KMS-11 (cell line): ENCODE data around the gene PMVK.
A peak's percentile ranks its signal among the peaks of the same experiment; 100 is the strongest.

ENCODE experiments used
- H2AFZ ChIP-seq: fragments of 200-600 bp; sonication (generic); 2 replicates; pipeline ENCODE4 v1.6.1; 2016; ENCODE audit warnings: antibody characterized with exemption, mixed run types, low read depth
- H3K27ac ChIP-seq: fragments of 200-600 bp; sonication (generic); 2 replicates; pipeline ENCODE4 v1.6.1; 2016; ENCODE audit warnings: mild to moderate bottlenecking, mixed run types
- H3K27me3 ChIP-seq: fragments of 200-600 bp; sonication (generic); 2 replicates; pipeline ENCODE4 v1.6.1; 2017; ENCODE audit warnings: mild to moderate bottlenecking, low read depth, mixed run types, moderate library complexity; ENCODE audit not compliant: insufficient read depth
- H3K36me3 ChIP-seq: fragments of 200-600 bp; sonication (generic); 2 replicates; pipeline ENCODE4 v1.6.1; 2017; ENCODE audit warnings: mild to moderate bottlenecking, mixed run types; ENCODE audit not compliant: insufficient read depth
- H3K4me1 ChIP-seq: fragments of 200-600 bp; sonication (generic); 2 replicates; pipeline ENCODE4 v1.6.1; 2016; ENCODE audit warnings: mild to moderate bottlenecking, low read depth, mixed run types; ENCODE audit not compliant: poor library complexity, severe bottlenecking
- H3K4me2 ChIP-seq: fragments of 200-600 bp; sonication (generic); 2 replicates; pipeline ENCODE4 v1.7.0; 2016; ENCODE audit warnings: mild to moderate bottlenecking, mixed run types
- H3K4me3 ChIP-seq: fragments of 200-600 bp; sonication (generic); IDR thresholded peaks from 2 replicates; pipeline ENCODE4 v1.6.1; 2017; ENCODE audit warnings: low read depth, low read length, mixed read lengths; ENCODE audit not compliant: insufficient read depth
- H3K79me2 ChIP-seq: fragments of 200-600 bp; sonication (generic); 2 replicates; pipeline ENCODE4 v1.6.1; 2016; ENCODE audit warnings: low read depth, mixed run types; ENCODE audit not compliant: insufficient read depth
- H3K9ac ChIP-seq: fragments of 200-600 bp; sonication (generic); 2 replicates; pipeline ENCODE4 v1.6.1; 2016; ENCODE audit warnings: mild to moderate bottlenecking, mixed run types
- H4K20me1 ChIP-seq: fragments of 200-600 bp; sonication (generic); 2 replicates; pipeline ENCODE4 v1.6.1; 2016; ENCODE audit warnings: mild to moderate bottlenecking, mixed run types; ENCODE audit not compliant: insufficient read depth
- CTCF ChIP-seq: fragments of 200-600 bp; sonication (generic); conservative IDR thresholded peaks from 2 replicates; pipeline ENCODE4 v1.6.1; 2017; ENCODE audit warnings: low read depth, mild to moderate bottlenecking, antibody characterized with exemption, low read length, moderate library complexity, mixed read lengths

Gene PMVK

DNA sequence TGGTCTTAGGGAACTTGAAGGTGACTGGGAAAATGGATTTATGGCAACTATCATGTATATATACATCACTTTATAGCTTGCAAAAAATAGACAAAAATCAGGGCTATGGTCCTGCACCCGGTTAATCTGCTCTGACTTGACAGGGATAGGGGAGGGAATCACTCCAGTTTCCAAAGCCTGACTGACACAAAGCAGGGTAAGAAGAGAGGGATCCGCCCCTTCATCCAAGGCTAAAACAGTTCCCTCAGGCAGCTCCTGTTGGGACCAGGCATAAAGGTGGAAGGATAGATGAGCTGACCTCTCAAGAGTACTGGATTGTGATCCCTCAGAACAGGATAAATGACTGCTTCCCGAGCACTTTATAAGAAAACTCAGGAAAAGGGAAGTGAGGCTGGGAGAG lies 18.0 kb upstream of the PMVK start:
- H3K9ac ChIP-seq = peak overlapping the region; percentile 60
- peak overlapping the region; percentile 80 for H3K27ac ChIP-seq
- H3K4me2 ChIP-seq = peak overlapping the region; percentile 62
- H3K27me3 ChIP-seq = no peaks in the 10 kb centered on the region
- H3K4me1 ChIP-seq = peaks cover 62% of the 10 kb centered on the region
- peak overlapping the region; percentile 9; the same call in 1 of the 2 replicates for H2AFZ ChIP-seq
- no peaks in the 10 kb centered on the region for H4K20me1 ChIP-seq
- peaks cover 37% of the 10 kb centered on the region for H3K79me2 ChIP-seq
- H3K36me3 ChIP-seq = no peaks in the 10 kb centered on the region
- TF ChIP-seq CTCF = no peak
- H3K4me3 ChIP-seq = no peak overlapping the region

- H3K9ac ChIP-seq = peak overlapping the region; percentile 60; the same call in 1 of the 2 replicates
- H3K4me2 ChIP-seq = peak overlapping the region; percentile 62
- no peak overlapping the region for H2AFZ ChIP-seq
- H3K27me3 ChIP-seq = no peaks in the 10 kb centered on the region
- H3K27ac ChIP-seq = peak overlapping the region; percentile 80
- peaks cover 32% of the 10 kb centered on the region for H3K79me2 ChIP-seq
- peak overlapping the region; percentile 3 for H3K4me3 ChIP-seq
- H3K36me3 ChIP-seq = no peaks in the 10 kb centered on the region
- peaks cover 69% of the 10 kb centered on the region for H3K4me1 ChIP-seq
- TF ChIP-seq CTCF = no peak
- no peaks in the 10 kb centered on the region for H4K20me1 ChIP-seq
Observed at GRCh38 chr1:154953611-154954038, 17.1 kb upstream of the PMVK start.

- H3K9ac ChIP-seq = no peak overlapping the region
- no peaks in the 10 kb centered on the region for H3K36me3 ChIP-seq
- H3K27me3 ChIP-seq = no peaks in the 10 kb centered on the region
- H3K4me1 ChIP-seq = peaks cover 79% of the 10 kb centered on the region
- H4K20me1 ChIP-seq = no peaks in the 10 kb centered on the region
- H2AFZ ChIP-seq = no peak overlapping the region
- no peak overlapping the region; the same call in 1 of the 2 replicates for H3K27ac ChIP-seq
- peak overlapping the region; percentile 3 for H3K4me3 ChIP-seq
- H3K79me2 ChIP-seq = peaks cover 32% of the 10 kb centered on the region
- no peak for TF ChIP-seq CTCF
- H3K4me2 ChIP-seq = peak overlapping the region; percentile 62
Observed at GRCh38 chr1:154952664-154953063, 16.1 kb upstream of the PMVK start.

DNA sequence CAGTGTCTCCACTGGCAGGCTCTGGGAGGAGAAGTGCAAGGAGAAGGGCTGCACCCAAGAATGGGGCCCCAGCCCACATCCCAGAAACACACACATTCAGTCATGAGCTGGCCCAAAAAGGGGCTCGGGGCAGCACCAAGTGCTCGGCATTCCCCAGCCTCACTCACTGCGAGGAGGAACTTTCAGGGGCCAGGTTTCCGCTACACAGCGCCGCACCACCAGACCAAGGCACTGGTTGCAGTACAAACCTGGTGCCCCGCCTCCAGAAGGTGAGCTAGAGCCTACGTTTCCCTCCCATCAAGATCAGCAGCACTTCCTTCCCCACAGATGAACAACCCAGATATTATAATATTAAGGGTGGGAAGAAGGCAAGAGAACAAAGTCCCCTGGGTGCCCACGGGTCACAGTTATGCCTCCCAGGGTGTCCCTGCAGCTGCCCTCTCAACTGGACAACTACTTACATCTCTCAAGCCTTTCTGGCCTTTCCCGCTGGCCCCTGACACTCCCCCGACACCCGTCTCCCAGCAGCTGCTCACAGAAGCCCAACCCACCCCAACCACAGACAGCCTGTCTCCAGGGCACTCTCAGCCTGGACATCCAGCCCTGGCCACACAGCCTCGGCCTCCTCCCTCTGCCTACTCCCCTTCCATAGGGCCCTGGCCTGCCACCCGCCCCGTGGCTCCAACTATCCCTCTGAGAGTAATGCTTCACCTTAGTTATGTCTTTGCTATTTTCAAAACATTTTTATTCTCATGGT lies 15.6 kb upstream of the PMVK start:
- Histone ChIP-seq H3K27me3 (no peaks in the 10 kb centered on the region), H4K20me1 (no peaks in the 10 kb centered on the region), H3K4me3 (no peak overlapping the region), H3K79me2 (peaks cover 32% of the 10 kb centered on the region), H3K4me2 (no peak overlapping the region), H3K4me1 (peaks cover 81% of the 10 kb centered on the region), H3K27ac (no peak overlapping the region; the same call in 1 of the 2 replicates), H3K9ac (no peak overlapping the region), H2AFZ (no peak overlapping the region), H3K36me3 (no peaks in the 10 kb centered on the region)
- TF ChIP-seq CTCF = no peak
